ENCODE data around the gene SNX30.

Gene SNX30

DNA sequence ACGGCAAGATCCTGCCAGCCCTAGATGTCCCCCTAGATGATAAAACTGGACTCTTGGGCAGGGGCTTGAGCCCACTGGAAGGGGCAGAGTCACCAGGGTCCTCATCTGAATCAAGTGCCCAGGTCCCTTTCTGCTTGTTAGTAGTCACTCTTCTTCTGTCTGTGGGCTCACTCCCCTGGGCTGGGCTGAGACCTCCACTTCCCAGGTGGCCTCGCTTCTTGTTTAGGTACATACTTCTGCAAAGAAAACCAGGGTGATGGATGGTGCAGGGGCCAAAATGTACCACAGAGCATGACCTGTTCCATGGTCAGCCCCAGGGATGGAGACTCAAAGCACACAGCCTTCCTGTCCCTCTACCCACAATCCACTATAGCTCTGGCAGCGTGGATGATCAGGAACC is 141.0 kb downstream of the SNX30 start:
- no peak for TF ChIP-seq EZH2phosphoT487 (IDR thresholded peaks at IDR 0.05; ENCODE audit: borderline replicate concordance)
- TF ChIP-seq, protein P1, sequence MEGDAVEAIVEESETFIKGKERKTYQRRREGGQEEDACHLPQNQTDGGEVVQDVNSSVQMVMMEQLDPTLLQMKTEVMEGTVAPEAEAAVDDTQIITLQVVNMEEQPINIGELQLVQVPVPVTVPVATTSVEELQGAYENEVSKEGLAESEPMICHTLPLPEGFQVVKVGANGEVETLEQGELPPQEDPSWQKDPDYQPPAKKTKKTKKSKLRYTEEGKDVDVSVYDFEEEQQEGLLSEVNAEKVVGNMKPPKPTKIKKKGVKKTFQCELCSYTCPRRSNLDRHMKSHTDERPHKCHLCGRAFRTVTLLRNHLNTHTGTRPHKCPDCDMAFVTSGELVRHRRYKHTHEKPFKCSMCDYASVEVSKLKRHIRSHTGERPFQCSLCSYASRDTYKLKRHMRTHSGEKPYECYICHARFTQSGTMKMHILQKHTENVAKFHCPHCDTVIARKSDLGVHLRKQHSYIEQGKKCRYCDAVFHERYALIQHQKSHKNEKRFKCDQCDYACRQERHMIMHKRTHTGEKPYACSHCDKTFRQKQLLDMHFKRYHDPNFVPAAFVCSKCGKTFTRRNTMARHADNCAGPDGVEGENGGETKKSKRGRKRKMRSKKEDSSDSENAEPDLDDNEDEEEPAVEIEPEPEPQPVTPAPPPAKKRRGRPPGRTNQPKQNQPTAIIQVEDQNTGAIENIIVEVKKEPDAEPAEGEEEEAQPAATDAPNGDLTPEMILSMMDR (conservative IDR thresholded peaks at IDR 0.05; ENCODE audit: low read length): no peak
- Histone ChIP-seq H3K9me2 (replicated peaks; ENCODE audit: low read depth, low read length) (no peaks in the 10 kb centered on the region), H3K9me3 (ENCODE audit: insufficient read depth, low read depth, low read length) (no peaks in the 10 kb centered on the region), H3K4me3 (ENCODE audit: low read length, poor library complexity, severe bottlenecking) (no peak overlapping the region), H4K20me1 (ENCODE audit: insufficient read depth, low read length, poor library complexity, severe bottlenecking) (no peaks in the 10 kb centered on the region), H2AFZ (ENCODE audit: low read length) (no peak overlapping the region), H3F3A (ENCODE audit: low read depth) (no peaks in the 10 kb centered on the region), H3K79me2 (ENCODE audit: insufficient read depth, low read length) (no peaks in the 10 kb centered on the region), H3K36me3 (ENCODE audit: insufficient read depth, low read length) (no peaks in the 10 kb centered on the region), H3K4me2 (ENCODE audit: low read depth, low read length, poor library complexity, severe bottlenecking) (no peak overlapping the region), H3K9ac (ENCODE audit: low read depth, low read length, poor library complexity, severe bottlenecking) (no peak overlapping the region), H3K27me3 (ENCODE audit: insufficient read depth, low read length, poor library complexity, severe bottlenecking) (no peaks in the 10 kb centered on the region), H3K4me1 (ENCODE audit: insufficient read depth, low read length, poor library complexity, severe bottlenecking) (no peaks in the 10 kb centered on the region)

DNA sequence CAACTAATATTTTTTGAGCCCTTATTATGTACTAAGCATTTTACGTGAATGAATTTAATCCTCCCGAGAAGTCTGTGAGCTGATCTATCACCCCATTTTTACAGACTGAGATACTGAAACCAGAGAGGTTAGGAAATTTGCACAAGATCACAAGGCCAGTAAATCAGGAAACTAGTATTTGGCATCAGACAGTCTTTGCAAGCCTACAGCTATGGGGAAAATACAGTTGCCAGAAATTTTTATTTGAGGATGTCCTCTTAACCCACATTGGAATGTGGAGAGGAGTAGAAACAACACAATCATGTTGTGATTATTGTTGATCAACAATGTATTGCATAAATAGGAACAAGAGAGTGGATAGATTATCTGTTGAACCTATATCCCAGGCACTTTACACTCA is 142.4 kb downstream of the SNX30 start:
- no peaks in the 10 kb centered on the region for H3K4me1 ChIP-seq (ENCODE audit: insufficient read depth, low read length, poor library complexity, severe bottlenecking)
- TF ChIP-seq, protein P1 (conservative IDR thresholded peaks at IDR 0.05; ENCODE audit: low read length): no peak
- TF ChIP-seq EZH2phosphoT487 (IDR thresholded peaks at IDR 0.05; ENCODE audit: borderline replicate concordance): no peak
- no peaks in the 10 kb centered on the region for H3K9me3 ChIP-seq (ENCODE audit: insufficient read depth, low read depth, low read length)
- no peak overlapping the region for H3K4me3 ChIP-seq (ENCODE audit: low read length, poor library complexity, severe bottlenecking)
- no peak overlapping the region for H3K9ac ChIP-seq (ENCODE audit: low read depth, low read length, poor library complexity, severe bottlenecking)
- H3K79me2 ChIP-seq (ENCODE audit: insufficient read depth, low read length): no peaks in the 10 kb centered on the region
- no peaks in the 10 kb centered on the region for H3F3A ChIP-seq (ENCODE audit: low read depth)
- H3K9me2 ChIP-seq (replicated peaks; ENCODE audit: low read depth, low read length): no peaks in the 10 kb centered on the region
- no peak overlapping the region for H2AFZ ChIP-seq (ENCODE audit: low read length)
- no peaks in the 10 kb centered on the region for H3K36me3 ChIP-seq (ENCODE audit: insufficient read depth, low read length)
- no peak overlapping the region for H3K4me2 ChIP-seq (ENCODE audit: low read depth, low read length, poor library complexity, severe bottlenecking)
- no peaks in the 10 kb centered on the region for H3K27me3 ChIP-seq (ENCODE audit: insufficient read depth, low read length, poor library complexity, severe bottlenecking)
- H4K20me1 ChIP-seq (ENCODE audit: insufficient read depth, low read length, poor library complexity, severe bottlenecking): no peaks in the 10 kb centered on the region

DNA sequence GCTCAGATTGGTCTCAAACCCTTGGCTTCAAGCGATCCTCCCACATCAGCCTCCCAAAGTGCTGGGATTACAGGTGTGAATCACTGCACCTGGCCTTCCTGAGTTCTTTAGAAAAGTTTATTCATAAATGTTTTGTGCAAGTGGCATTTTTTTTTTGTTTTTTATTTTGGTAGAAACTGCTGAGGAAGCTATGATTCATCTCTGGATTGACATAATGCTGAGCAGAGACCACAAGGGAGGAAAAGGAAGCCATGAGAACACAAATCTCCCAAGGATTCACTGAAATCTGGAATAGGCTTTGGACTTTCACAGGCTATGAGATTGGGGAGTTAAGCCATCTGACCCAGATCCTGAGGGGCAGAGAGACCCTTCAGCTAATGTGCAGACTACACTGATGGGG is 143.5 kb downstream of the SNX30 start:
- Histone ChIP-seq H3K9me2 (replicated peaks; ENCODE audit: low read depth, low read length) (no peaks in the 10 kb centered on the region), H3K36me3 (ENCODE audit: insufficient read depth, low read length) (no peaks in the 10 kb centered on the region), H3F3A (ENCODE audit: low read depth) (no peaks in the 10 kb centered on the region), H3K4me3 (ENCODE audit: low read length, poor library complexity, severe bottlenecking) (no peak overlapping the region), H3K4me1 (ENCODE audit: insufficient read depth, low read length, poor library complexity, severe bottlenecking) (no peaks in the 10 kb centered on the region), H3K27me3 (ENCODE audit: insufficient read depth, low read length, poor library complexity, severe bottlenecking) (no peaks in the 10 kb centered on the region), H4K20me1 (ENCODE audit: insufficient read depth, low read length, poor library complexity, severe bottlenecking) (no peaks in the 10 kb centered on the region), H3K9ac (ENCODE audit: low read depth, low read length, poor library complexity, severe bottlenecking) (no peak overlapping the region), H3K4me2 (ENCODE audit: low read depth, low read length, poor library complexity, severe bottlenecking) (no peak overlapping the region), H3K79me2 (ENCODE audit: insufficient read depth, low read length) (no peaks in the 10 kb centered on the region), H3K9me3 (ENCODE audit: insufficient read depth, low read depth, low read length) (no peaks in the 10 kb centered on the region), H2AFZ (ENCODE audit: low read length) (no peak overlapping the region)
- TF ChIP-seq, protein P1 (conservative IDR thresholded peaks at IDR 0.05; ENCODE audit: low read length): no peak
- TF ChIP-seq EZH2phosphoT487 (IDR thresholded peaks at IDR 0.05; ENCODE audit: borderline replicate concordance): no peak
